Brain pericyte (primary cell): ENCODE results near the gene LRRC2.

Experiments used
- DNase-seq: peaks from one replicate; pipeline ENCODE4 v3.0.0-alpha.2; 2012; ENCODE audit warnings: low read depth, low spot score

The LRRC2 gene

GRCh38 chr3:46479021-46479420 is 87.1 kb downstream of the LRRC2 start:
- no peak for DNase-seq

DNA sequence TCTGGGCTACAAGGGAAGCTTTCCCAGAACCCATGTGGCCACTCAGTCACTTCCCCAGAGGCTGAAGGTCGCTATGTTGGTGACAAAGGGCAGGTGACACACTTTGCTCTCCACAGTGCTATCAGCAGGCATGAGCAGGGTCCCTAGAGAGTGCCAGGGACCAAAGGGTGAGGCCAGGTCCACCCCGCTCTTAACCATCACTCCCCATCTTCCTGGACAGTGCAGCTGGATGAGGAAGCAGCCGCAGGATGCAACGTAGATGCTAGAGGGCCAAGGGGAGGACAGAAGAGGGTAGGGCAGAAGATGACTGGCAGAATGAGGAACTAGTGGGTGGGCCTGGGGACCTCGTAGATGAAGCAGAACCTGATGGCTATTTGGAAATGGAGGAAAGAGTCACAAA is 87.8 kb downstream of the LRRC2 start:
- DNase-seq: no peak

GRCh38 chr3:46477756-46478155 is 88.3 kb downstream of the LRRC2 start:
- no peak for DNase-seq

DNA sequence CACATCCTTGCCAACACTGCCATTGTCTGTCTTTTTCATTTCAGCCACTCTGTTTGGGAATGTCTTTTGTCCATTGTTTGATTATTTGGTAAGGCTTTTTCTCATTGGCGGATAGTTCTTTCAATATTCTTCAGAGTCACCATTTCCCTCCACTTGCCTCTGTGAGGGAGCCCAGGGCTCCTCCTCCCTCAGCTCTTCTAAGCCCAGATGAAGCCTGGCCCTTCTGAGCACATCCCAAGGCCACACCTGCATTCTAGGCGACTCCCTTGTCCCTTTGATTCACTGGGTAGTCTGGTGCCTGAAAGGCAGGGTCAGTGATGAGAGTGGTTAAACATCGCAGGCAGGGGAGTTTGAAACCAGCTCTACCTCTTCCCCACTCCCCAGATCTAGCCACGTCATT is 89.0 kb downstream of the LRRC2 start:
- DNase-seq: no peak

GRCh38 chr3:46472736-46473135 is 93.4 kb downstream of the LRRC2 start:
- no peak for DNase-seq

- DNase-seq: no peak
These were observed 94.7 kb downstream of the LRRC2 start for GRCh38 chr3:46471371-46471914.

DNA sequence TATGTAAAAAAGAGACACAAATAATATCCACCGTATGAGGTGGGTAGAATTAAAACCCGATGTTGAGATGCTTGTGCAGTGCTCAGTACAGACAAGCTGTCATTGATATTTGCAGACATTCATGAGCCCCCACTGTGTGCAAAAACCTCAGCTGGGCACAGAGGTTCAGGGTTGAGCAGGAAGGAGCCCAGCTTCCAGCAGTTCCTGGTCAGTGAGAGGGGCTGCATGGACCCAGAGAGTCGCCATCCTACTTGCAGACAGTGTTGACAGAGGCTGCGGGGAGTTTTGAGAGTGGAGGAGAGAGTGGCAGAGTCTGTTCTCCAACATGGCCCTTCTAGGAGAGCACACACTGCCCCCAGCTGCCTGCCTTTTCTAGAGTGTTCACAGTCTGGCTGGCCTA is 95.3 kb downstream of the LRRC2 start:
- no peak for DNase-seq

GRCh38 chr3:46469680-46470357 is 96.3 kb downstream of the LRRC2 start:
- no peak for DNase-seq

GRCh38 chr3:46468753-46469600 is 97.1 kb downstream of the LRRC2 start:
- DNase-seq: no peak

DNA sequence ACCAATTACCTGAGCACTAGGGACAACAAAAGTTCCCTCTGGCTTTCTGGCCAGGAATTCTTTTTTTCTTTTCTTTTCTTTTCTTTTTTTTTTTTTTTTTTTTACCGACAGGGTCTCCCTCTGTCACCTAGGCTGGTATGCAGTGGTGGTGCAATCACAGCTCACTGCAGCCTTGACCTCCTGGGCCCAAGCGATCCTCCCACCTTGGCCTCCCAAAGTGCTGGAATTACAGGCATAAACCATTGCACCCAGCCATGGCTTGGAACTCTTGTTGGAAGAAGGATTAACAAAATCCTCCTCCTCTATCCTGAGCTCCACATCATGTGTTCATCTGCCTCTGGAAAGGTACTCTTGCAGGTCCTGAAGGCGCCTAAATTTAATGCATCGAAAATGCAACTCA is 98.5 kb downstream of the LRRC2 start:
- DNase-seq: no peak

DNA sequence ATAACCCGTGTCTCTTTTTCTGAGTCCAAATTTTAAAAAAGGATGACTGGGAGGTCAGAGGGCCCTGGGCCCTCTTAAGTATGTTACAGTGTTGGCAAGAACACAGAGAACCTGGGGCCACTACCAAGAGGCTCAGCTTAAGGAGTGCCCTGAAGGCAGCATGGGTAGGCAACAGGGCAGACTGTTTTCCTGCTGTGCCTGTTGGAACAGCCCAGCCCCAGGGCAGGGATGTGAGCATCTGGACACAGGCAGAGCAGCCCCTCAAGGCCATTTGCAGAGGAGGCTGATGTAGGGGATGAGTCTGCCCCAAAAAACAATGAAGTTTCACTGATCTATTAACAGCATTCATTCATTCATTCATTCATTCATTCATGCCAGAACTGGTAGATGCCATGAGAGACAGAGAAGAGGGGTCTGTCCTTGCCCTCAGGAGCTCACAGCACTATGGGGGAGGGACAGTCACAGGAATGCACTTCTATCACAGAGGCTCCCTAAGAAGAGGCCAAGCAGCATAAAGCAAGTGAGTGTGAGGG is 99.2 kb downstream of the LRRC2 start:
- no peak for DNase-seq

- no peak for DNase-seq
These were observed 99.8 kb downstream of the LRRC2 start for GRCh38 chr3:46466273-46466672.
